Measurements from ENCODE around the gene APRT.

- TF ChIP-seq RAD21 (IDR thresholded peaks at IDR 0.05; ENCODE audit: low read depth), result no peak
- TF ChIP-seq YY1 (IDR thresholded peaks at IDR 0.05; ENCODE audit: low read depth), result no peak
- TF ChIP-seq EP300 (IDR thresholded peaks at IDR 0.05; ENCODE audit: borderline replicate concordance), result no peak
- 0 out of 2 replicates have a peak, but pooled peaks have one; percentile 19 for TF ChIP-seq TCF12 (IDR thresholded peaks at IDR 0.05; ENCODE audit: low read depth)
- TF ChIP-seq CEBPB (IDR thresholded peaks at IDR 0.05), result no peak
- no peak for TF ChIP-seq USF1 (IDR thresholded peaks at IDR 0.05)
- no peak for TF ChIP-seq CREB1 (IDR thresholded peaks at IDR 0.05; ENCODE audit: low read depth)
- TF ChIP-seq TEAD4 (IDR thresholded peaks at IDR 0.05), result no peak
- no peak for TF ChIP-seq TAF1 (IDR thresholded peaks at IDR 0.05; ENCODE audit: low read depth)
- TF ChIP-seq EGR1 (IDR thresholded peaks at IDR 0.05), result no peak
- TF ChIP-seq, protein P1, sequence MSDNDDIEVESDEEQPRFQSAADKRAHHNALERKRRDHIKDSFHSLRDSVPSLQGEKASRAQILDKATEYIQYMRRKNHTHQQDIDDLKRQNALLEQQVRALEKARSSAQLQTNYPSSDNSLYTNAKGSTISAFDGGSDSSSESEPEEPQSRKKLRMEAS (IDR thresholded peaks at IDR 0.05), result no peak
Observed at GRCh38 chr16:88782454-88783390, 29.0 kb downstream of the APRT start.

Data from Ishikawa (cell line).